ENCODE results near the gene MPC1.
"Not testable (repeated sequence)": the region's sequence is repeated elsewhere in the genome, so short reads cannot be mapped to it uniquely, and the experiment has no call there.

The MPC1 gene

GRCh38 chr6:166379800-166380199 lies 2.9 kb downstream of the MPC1 start:
- no peak for DNase-seq

GRCh38 chr6:166379103-166379586 lies 3.6 kb downstream of the MPC1 start:
- no peak for DNase-seq

GRCh38 chr6:166377721-166378120 lies 5.0 kb downstream of the MPC1 start:
- no peak for DNase-seq

- DNase-seq: no peak
These were observed 7.7 kb downstream of the MPC1 start for GRCh38 chr6:166375013-166375412.

- no peak for DNase-seq
These were observed 12.3 kb downstream of the MPC1 start for GRCh38 chr6:166370489-166370888.

- DNase-seq: no peak
These were observed 13.0 kb downstream of the MPC1 start for GRCh38 chr6:166369782-166370181.

GRCh38 chr6:166366921-166367320 lies 15.8 kb downstream of the MPC1 start:
- no peak for DNase-seq

- no peak for DNase-seq
These were observed 16.9 kb downstream of the MPC1 start for GRCh38 chr6:166365806-166366205.

GRCh38 chr6:166365221-166365620 lies 17.5 kb downstream of the MPC1 start:
- DNase-seq: peak; percentile 24 to 62 (median 44)

- DNase-seq: no peak
These were observed 18.3 kb downstream of the MPC1 start for GRCh38 chr6:166364456-166364855.

GRCh38 chr6:166362427-166362826 lies 20.3 kb downstream of the MPC1 start:
- DNase-seq: not testable (repeated sequence)

GRCh38 chr6:166361077-166361429 lies 21.7 kb downstream of the MPC1 start:
- DNase-seq: peak; percentile 75 to 91 (median 86)

GRCh38 chr6:166360243-166361076 lies 22.3 kb downstream of the MPC1 start:
- peak in 2 of 4 experiments; percentile 11 to 12 for DNase-seq

- no peak for DNase-seq
These were observed 27.2 kb downstream of the MPC1 start for GRCh38 chr6:166355552-166355951.

- DNase-seq: no peak
These were observed 27.8 kb downstream of the MPC1 start for GRCh38 chr6:166354965-166355364.

GRCh38 chr6:166354143-166354542 lies 28.6 kb downstream of the MPC1 start:
- no peak for DNase-seq

GRCh38 chr6:166353507-166353906 lies 29.2 kb downstream of the MPC1 start:
- DNase-seq: no peak

GRCh38 chr6:166352923-166353322 lies 29.8 kb downstream of the MPC1 start:
- no peak for DNase-seq

- DNase-seq: peak; percentile 78 to 93 (median 88)
These were observed 30.9 kb downstream of the MPC1 start for GRCh38 chr6:166351715-166352285.

- peak in 3 of 4 experiments; percentile 59 to 66 (median 62) for DNase-seq
These were observed 34.3 kb downstream of the MPC1 start for GRCh38 chr6:166348305-166348949.

- DNase-seq: peak; percentile 29 to 79 (median 63)
These were observed 35.8 kb downstream of the MPC1 start for GRCh38 chr6:166346965-166347364.

- DNase-seq: no peak
These were observed 36.3 kb downstream of the MPC1 start for GRCh38 chr6:166346449-166346848.

- DNase-seq: not testable (repeated sequence)
These were observed 37.1 kb downstream of the MPC1 start for GRCh38 chr6:166345672-166346071.

GRCh38 chr6:166344921-166345320 lies 37.8 kb downstream of the MPC1 start:
- DNase-seq: not testable (repeated sequence)

Measured in suppressor macrophage (primary cell).